GM19025 (cell line): ENCODE results near the gene AP5B1.

Experiments
- ATAC-seq: cut with Tn5 transposase; IDR thresholded peaks from one replicate; pipeline ENCODE4 v1.9.1; 2021; ENCODE audit warnings: mild to moderate bottlenecking, low read depth, moderate library complexity; ENCODE audit not compliant: unreplicated experiment

AP5B1 gene

GRCh38 chr11:65726660-65727059, 54.1 kb downstream of the AP5B1 start:
- no peak for ATAC-seq
